Erythroblast (primary cell): Measurements from ENCODE around the gene NDUFAF8.

Experiments
- GATA1 ChIP-seq: IDR thresholded peaks from 2 replicates; pipeline ENCODE4 v1.6.1; 2011; ENCODE audit warnings: low read depth, mild to moderate bottlenecking, control low read depth, low read length, moderate library complexity
- POLR2A ChIP-seq: IDR thresholded peaks from 2 replicates; pipeline ENCODE4 v1.6.1; 2011; ENCODE audit warnings: mild to moderate bottlenecking, low read length

- TF ChIP-seq POLR2A (no peak), GATA1 (no peak)
These were observed 35.3 kb downstream of the NDUFAF8 start for GRCh38 chr17:81274471-81274855.
